ENCODE measurements around the gene KATNA1.
A peak's percentile ranks its signal among the peaks of the same experiment; 100 is the strongest.
"Not testable (repeated sequence)": the region's sequence is repeated elsewhere in the genome, so short reads cannot be mapped to it uniquely, and the experiment has no call there.

The KATNA1 gene

GRCh38 chr6:149648148-149649145, at the start of gene KATNA1:
KATNA1 (minus strand) TSS chr6:149648714; CDS start chr6:149638547, 10,167 bp downstream.
- peak; percentile 92 for DNase-seq

DNA sequence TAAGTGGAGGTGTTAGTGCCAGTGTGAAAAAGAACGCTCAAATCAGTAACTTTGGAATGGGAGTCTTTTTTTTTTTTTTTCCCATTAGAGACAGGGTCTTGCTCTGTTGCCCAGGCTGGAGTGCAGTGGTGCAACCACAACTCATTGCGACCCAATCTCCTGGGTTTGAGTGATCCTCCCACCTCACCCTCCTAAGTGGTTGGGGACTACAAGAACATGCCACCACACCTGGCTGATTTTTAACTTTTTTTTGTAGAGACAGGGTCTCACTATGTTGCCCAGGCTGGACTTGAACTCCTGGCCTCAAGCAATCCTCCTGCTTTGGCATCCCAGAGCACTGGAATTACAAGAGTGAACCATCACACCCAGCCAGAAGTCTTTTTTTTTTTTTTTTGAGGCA, 49.7 kb upstream of the KATNA1 start:
- DNase-seq = no peak

DNA sequence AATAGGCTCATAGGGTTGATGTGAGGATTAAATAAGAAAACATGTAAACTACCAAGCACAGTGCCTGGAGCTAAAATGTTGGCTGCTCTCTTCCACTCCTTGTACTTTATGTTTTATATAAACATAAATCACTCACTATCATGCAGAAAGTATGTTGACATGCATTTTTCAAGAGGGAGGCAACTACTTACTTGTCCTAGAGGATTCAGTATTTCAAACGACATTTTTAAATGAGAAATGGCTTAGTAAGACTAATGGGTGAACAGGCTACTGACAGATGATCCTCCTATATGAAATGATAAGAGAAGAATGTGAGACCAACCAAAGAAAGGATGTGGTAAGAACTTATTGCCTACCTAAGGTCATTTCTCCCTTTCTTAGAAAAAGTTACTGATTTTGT, 48.4 kb upstream of the KATNA1 start:
- DNase-seq = no peak

DNA sequence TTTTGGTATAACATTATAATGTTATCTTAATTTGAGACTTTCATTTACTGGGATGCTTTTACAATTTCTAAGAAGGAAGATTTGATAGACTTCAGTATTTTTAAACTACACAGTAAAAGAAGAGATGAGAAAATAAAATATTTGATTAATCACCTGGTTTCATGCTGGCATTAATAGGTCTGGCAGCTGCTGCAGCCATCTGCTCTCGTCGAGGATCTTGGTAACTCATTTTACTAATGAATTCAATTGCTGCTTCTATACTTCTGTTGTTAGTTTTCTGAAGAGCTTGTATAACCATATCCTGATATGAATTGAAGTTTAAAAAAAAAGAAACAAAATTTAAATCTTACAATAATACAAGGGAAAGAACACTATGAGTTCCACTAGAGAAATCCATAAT, 46.4 kb upstream of the KATNA1 start:
- no peak for DNase-seq

- DNase-seq = no peak
These were observed 42.7 kb upstream of the KATNA1 start for GRCh38 chr6:149691201-149691600.

- no peak for DNase-seq
These were observed 37.7 kb upstream of the KATNA1 start for GRCh38 chr6:149686230-149686629.

DNA sequence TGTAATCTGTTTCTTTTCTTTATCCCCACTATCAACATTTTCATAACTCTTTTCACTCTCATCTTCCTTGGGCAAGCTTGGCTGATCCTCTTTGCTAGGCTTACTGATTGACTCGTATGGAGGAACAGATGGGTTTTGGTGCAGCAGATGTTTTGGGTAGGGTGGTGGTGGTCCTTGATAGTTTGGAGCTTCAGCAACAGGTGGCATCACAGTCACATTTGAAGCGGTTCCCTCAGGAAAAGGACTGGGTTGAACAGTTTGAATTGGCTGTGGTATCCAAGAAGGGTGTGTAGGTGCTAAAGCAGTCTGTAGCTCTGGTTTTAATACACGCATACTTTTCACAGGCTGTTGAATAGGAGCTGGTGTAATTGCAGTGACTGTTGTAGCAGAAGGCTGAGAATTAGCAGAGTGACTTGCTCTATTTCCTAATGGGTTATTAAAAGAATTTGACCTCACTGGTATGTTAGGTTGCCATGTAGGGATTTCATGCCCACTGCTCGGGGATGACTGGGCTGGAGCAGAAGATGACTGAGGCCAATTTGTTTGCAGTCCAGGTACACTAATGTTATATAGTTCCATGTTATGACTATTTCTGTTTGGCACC, 34.8 kb upstream of the KATNA1 start:
- no peak for DNase-seq

GRCh38 chr6:149681845-149682244, 33.3 kb upstream of the KATNA1 start:
- DNase-seq = not testable (repeated sequence)

DNA sequence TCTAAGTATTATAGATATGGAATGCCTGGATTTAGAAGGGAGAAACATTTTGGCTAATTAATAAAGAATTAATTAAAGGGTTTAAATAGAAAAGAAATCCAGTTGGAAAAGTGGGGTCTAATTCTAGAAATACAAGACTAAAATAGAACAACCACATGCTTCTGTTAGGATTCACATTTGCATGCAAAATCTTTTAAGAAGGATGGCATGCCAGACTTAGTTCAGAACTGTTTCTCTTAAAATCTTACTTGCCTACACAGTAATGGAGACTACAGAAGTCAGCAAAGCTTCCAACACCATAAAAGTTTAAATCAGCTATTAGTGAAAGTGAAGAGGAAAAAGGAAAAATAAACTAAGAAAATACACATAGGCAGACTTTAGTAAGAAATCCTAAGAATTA, 32.7 kb upstream of the KATNA1 start:
- DNase-seq = no peak

DNA sequence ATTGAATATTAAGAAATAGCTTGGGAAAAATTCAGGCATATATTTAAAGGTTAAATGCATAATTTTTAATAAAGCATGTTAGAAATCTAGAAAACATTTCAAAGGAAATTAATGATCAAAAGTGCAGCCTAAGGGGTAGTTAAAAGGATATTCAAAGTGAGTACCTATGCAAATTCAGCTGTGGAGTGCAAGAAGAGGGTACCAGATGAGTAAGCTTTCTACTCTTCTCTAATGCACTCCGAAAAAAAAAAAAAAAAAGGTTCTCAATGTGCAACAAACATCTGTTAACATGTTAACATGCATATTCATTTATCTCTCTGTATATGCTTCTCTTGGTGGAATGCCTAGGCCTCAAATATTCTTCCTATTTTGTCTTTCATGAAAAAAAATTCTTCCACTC, 32.0 kb upstream of the KATNA1 start:
- DNase-seq = no peak

- DNase-seq = not testable (repeated sequence)
These were observed 23.8 kb upstream of the KATNA1 start for GRCh38 chr6:149672265-149672664.

GRCh38 chr6:149660028-149660427, 11.5 kb upstream of the KATNA1 start:
- no peak for DNase-seq

DNA sequence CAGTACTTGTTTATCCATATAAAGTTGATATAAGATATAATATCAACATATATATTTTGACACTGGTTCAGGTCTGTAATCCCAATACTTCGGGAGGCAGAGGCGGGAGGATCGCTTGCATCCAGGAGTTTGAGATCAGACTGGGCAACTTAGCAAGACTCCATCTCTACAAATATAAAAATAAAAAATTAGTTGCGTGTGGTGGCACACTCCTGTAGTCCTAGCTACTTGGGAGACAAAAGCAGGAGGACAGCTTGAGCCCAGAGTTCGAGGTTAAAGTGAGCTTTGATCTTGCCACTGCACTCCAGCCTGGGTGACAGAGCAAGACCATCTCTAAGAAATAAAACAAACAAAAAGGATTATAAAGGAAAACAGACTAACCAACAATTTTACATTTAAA, 8.9 kb upstream of the KATNA1 start:
- no peak for DNase-seq

DNA sequence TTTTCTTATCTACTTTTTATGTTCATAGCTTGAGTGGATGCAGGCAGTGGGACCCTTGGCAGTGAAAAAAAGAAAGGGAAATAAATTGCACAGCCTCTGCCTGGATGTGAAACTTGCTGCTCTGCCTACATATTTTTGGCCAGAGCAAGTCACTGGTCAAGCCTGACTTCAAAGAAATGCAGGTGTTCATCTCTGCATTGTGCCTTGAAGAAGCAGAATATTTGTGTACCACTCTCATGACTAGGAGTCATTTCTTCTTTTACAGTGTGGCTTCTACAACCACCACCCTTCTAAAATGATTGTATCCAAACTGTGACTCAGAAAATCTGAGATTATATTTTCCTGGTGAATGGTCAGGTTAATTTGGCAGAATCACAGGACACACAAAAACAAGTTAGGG, 2.5 kb upstream of the KATNA1 start:
- no peak for DNase-seq

GRCh38 chr6:149646599-149646998, 1.9 kb downstream of the KATNA1 start:
- DNase-seq = no peak

GRCh38 chr6:149642829-149643580, 5.5 kb downstream of the KATNA1 start:
- DNase-seq = no peak

DNA sequence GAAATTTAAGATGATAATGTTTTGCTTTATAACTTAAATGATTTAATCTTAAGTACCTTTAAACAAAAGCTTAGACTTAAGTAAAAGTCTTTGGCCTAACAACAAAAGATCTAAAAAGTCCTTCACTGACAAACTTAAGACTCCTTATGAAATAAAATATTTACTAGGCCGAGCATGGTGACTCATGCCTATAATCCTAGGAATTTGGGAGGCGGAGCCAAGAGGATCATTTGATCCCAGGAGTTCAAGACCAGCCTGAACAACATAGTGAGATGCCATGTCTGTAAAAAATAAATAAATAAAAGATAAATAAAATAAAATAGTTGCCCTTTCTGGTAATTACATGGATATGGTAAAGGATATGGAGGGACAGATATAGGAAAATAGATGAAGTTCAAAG, 12.4 kb downstream of the KATNA1 start:
- no peak for DNase-seq

GRCh38 chr6:149634315-149634714, 14.2 kb downstream of the KATNA1 start:
- DNase-seq = no peak

GRCh38 chr6:149628875-149629510, 19.5 kb downstream of the KATNA1 start:
- DNase-seq = no peak

DNA sequence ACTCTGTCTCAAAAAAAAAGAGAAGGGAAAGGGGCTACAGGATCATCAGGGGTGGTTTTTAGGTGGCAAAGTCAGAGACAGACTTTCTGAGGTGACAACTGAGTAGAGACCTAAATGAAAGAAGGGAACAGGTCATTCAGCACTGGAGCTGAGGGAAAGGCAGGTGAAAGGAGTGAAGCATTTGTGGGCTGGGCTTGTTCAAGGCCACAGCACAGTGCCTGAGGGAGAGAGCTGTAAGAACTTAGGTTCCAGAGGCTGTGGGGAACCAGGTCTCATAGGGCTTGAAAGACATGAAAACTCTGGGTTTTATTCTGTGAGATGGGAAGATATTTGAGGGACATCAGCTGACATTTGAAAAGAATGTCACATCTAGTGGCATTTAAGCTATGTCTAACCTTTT, 20.8 kb downstream of the KATNA1 start:
- DNase-seq = no peak

DNA sequence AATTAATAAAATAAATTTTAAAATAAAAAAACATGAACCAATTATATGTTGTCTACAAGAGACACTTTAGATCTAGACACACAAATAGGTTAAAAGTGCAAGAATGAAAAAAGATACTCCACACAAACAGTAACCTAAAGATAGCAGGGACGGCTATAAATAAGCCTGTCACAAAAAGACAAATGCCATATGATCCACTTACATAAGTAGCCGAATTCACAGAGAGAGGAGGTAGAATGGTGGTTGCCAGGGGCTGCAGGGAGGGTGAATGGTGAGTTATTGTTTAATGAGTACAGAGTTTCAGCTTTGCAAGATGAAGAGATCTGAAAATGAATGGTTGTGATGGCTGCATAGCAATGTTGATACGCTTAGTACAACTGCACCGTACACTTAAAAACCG, 32.7 kb downstream of the KATNA1 start:
- DNase-seq = no peak

- no peak for DNase-seq
These were observed 34.2 kb downstream of the KATNA1 start for GRCh38 chr6:149614337-149614736.

GRCh38 chr6:149608381-149608982, 40.0 kb downstream of the KATNA1 start:
- no peak for DNase-seq

Data from retina (tissue), 1 donor.